GM12878 (cell line): ENCODE results near the gene ZC3H10. TPM values are rescaled to one million over a fixed set of nuclear protein-coding genes. Genes with fewer than 3 reads are reported as not detected.

Experiments used
- ATAC-seq: fragments of 200-7000 bp; cut with Tn5 transposase; 3 replicates; pipeline ENCODE4 v1.9.1; 2020; ENCODE audit warnings: mild to moderate bottlenecking, moderate library complexity
- BruUV-seq: library from RNA; stranded (reverse); fragments of 400-500 nt; replicated peaks from 2 replicates; lab custom pipeline; 2021; lab: Mats Ljungman, UMichigan
- CTCF ChIA-PET: fragments of 300-600 bp; sonication (Branson Sonifier 250); formaldehyde crosslinking; extraction: SDS; loops from one replicate; lab custom pipeline; 2021; ENCODE audit warnings: inconsistent platforms; lab: Yijun Ruan, JAX
- POLR2A ChIA-PET: fragments of 350-600 bp; formaldehyde crosslinking; extraction: SDS; loops from one replicate; lab custom pipeline; 2021; ENCODE audit warnings: inconsistent platforms; lab: Charles Lee
- RAD21 ChIA-PET: fragments of 300-600 bp; sonication (Branson Sonifier 250); formaldehyde crosslinking; loops from one replicate; lab custom pipeline; 2023; ENCODE audit warnings: antibody characterized with exemption; ENCODE audit not compliant: unreplicated experiment; lab: Charles Lee
- SMC1A ChIA-PET: fragments of 300-600 bp; sonication (Branson Sonifier 250); formaldehyde crosslinking; loops from one replicate; lab custom pipeline; 2023; ENCODE audit not compliant: unreplicated experiment, uncharacterized antibody; lab: Charles Lee
- DNase-seq: peaks from one replicate; pipeline ENCODE4 v3.0.0-alpha.2; 2011; ENCODE audit warnings: low read depth, low spot score
- FAIRE-seq: peaks from 3 replicates; lab custom pipeline; 2011; peaks lifted over from hg19 to GRCh38; lab: Jason Lieb, UNC
- H2AFZ ChIP-seq: 2 replicates; pipeline ENCODE4 v1.6.0; 2011; ENCODE audit warnings: low read depth, low read length, control low read depth; ENCODE audit not compliant: control insufficient read depth
- H3K27ac ChIP-seq: 2 replicates; pipeline ENCODE4 v1.5.1; 2011; ENCODE audit warnings: control low read depth; ENCODE audit not compliant: control insufficient read depth, insufficient read depth
- H3K27me3 ChIP-seq, 2 experiments: replicated peaks in 1 of 2; 2 replicates each; pipeline versions ENCODE4 v1.6.0 to v1.6.1; 2011; ENCODE audit warnings: low read length in 1 of 2; ENCODE audit not compliant: control insufficient read depth in 2 of 2, insufficient read depth in 2 of 2
- H3K36me3 ChIP-seq, 2 experiments: 2 replicates each; pipeline ENCODE4 v1.5.1; 2011; ENCODE audit warnings: low read length in 1 of 2; ENCODE audit not compliant: control insufficient read depth in 2 of 2, insufficient read depth in 2 of 2
- H3K4me1 ChIP-seq: 2 replicates; pipeline ENCODE4 v1.6.1; 2011; ENCODE audit warnings: mild to moderate bottlenecking, low read length, moderate library complexity, mixed read lengths; ENCODE audit not compliant: control insufficient read depth, insufficient read depth
- H3K4me2 ChIP-seq: 2 replicates; pipeline ENCODE4 v1.6.0; 2011; ENCODE audit warnings: control low read depth; ENCODE audit not compliant: control insufficient read depth, insufficient read depth
- H3K4me3 ChIP-seq: fragments of 200-600 bp; sonication (generic); 2 replicates; pipeline ENCODE4 v1.5.1; 2016
- H3K79me2 ChIP-seq: 2 replicates; pipeline ENCODE4 v1.6.0; 2011; ENCODE audit warnings: low read length; ENCODE audit not compliant: control insufficient read depth, insufficient read depth
- H3K9ac ChIP-seq: 2 replicates; pipeline ENCODE4 v1.8.0; 2011; ENCODE audit warnings: low read length, control low read depth, mixed read lengths; ENCODE audit not compliant: control insufficient read depth, insufficient read depth
- H3K9me3 ChIP-seq: replicated peaks from 3 replicates; pipeline ENCODE4 v1.5.1; 2011; ENCODE audit warnings: mild to moderate bottlenecking, low read length; ENCODE audit not compliant: control insufficient read depth, insufficient read depth
- H4K20me1 ChIP-seq: 2 replicates; pipeline ENCODE4 v1.6.0; 2011; ENCODE audit not compliant: control insufficient read depth, insufficient read depth
- CHD1 ChIP-seq: IDR thresholded peaks from 2 replicates; pipeline ENCODE4 v1.6.1; 2012; ENCODE audit warnings: low read depth, low read length, improper control_type of control experiment
- ESRRA ChIP-seq: IDR thresholded peaks from 2 replicates; pipeline ENCODE4 v1.6.1; 2012; ENCODE audit warnings: mild to moderate bottlenecking, low read length, improper control_type of control experiment
- GABPA ChIP-seq: IDR thresholded peaks from 2 replicates; pipeline ENCODE4 v1.6.1; 2014; ENCODE audit warnings: antibody characterized with exemption, low read depth, mild to moderate bottlenecking, inconsistent platforms
- IRF4 ChIP-seq: IDR thresholded peaks from 2 replicates; pipeline ENCODE4 v1.6.1; 2011; ENCODE audit warnings: low read depth, low read length
- KLF5 ChIP-seq: fragments of 450-650 bp; IDR thresholded peaks from 2 replicates; pipeline ENCODE4 v1.6.1; 2014; ENCODE audit warnings: mild to moderate bottlenecking; ENCODE audit not compliant: partially characterized antibody
- MTA2 ChIP-seq: fragments of 450-650 bp; IDR thresholded peaks from 2 replicates; pipeline ENCODE4 v1.6.1; 2016; ENCODE audit warnings: low read depth, mild to moderate bottlenecking, moderate library complexity
- PAX8 ChIP-seq: fragments of 450-650 bp; IDR thresholded peaks from 2 replicates; pipeline ENCODE4 v1.6.1; 2017; ENCODE audit warnings: mild to moderate bottlenecking, moderate library complexity
- RAD21 ChIP-seq: IDR thresholded peaks from 2 replicates; pipeline ENCODE4 v1.6.1; 2011; ENCODE audit warnings: mild to moderate bottlenecking, low read depth, low read length, moderate library complexity; ENCODE audit not compliant: insufficient read depth
- RUNX3 ChIP-seq: IDR thresholded peaks from 2 replicates; pipeline ENCODE4 v1.6.1; 2012; ENCODE audit warnings: low read length, inconsistent platforms
- SMAD1 ChIP-seq: fragments of 450-650 bp; IDR thresholded peaks from 2 replicates; pipeline ENCODE4 v1.6.1; 2018; ENCODE audit warnings: mild to moderate bottlenecking, low read depth; ENCODE audit not compliant: partially characterized antibody
- ZBED1 ChIP-seq: IDR thresholded peaks from 2 replicates; pipeline ENCODE4 v1.6.1; 2016; ENCODE audit warnings: borderline replicate concordance
- ZNF384 ChIP-seq: IDR thresholded peaks from 2 replicates; pipeline ENCODE4 v1.6.1; 2012; ENCODE audit warnings: low read depth, mild to moderate bottlenecking, low read length, improper control_type of control experiment, borderline replicate concordance
- WGBS: methylation state at CpG from one replicate; pipeline ENCODE4 v1.1.6; 2016; ENCODE audit warnings: low lambda C conversion rate; ENCODE audit not compliant: insufficient replicate concordance, insufficient coverage; ENCODE audit errors: missing lambda C conversion rate; 5-methylcytosine and 5-hydroxymethylcytosine counted together
- in situ Hi-C: fragments of 300-500 bp; cut with MboI; formaldehyde crosslinking; loops from 9 replicates; pipeline ENCODE4 v1.14.3; 2018; ENCODE audit warnings: mixed read lengths
- intact Hi-C: fragments of 100-400 bp; cut with micrococcal nuclease; formaldehyde crosslinking; loops from one replicate; pipeline ENCODE4 v1.14.2; 2022; ENCODE audit not compliant: unreplicated experiment
- polyA plus RNA-seq, 11 experiments: library from polyadenylated mRNA; depleted of rRNA in 4 of 11; unstranded in 6 of 11; stranded (reverse) in 5 of 11; fragments of >200 nt; fragmentation: Nextera tagmentation in 4 of 11; fragmentation: Illumina TruSeq in 1 of 11; extraction: Ambion mirVana in 4 of 11; extraction: Trizol in 1 of 11; gene quantifications; 1 replicate in 1 of 11; 2 replicates in 10 of 11; pipeline versions ENCODE4 v1.2.1 to v1.2.3, GENCODE V29; 2011 to 2016; ENCODE audit warnings: inconsistent platforms in 2 of 11, missing spikeins in 2 of 11, low read depth in 1 of 11
- total RNA-seq, 4 experiments: library from RNA; depleted of rRNA in 3 of 4; stranded (reverse); fragments of >200 nt in 3 of 4; fragmentation: Illumina TruSeq in 1 of 4; extraction: Trizol in 1 of 4; gene quantifications; 2 replicates each; pipeline versions ENCODE4 v1.2.1 to v1.2.3, GENCODE V29; 2013 to 2021
- TF ChIP-seq, protein P1 (sequence below): fragments of 450-650 bp; IDR thresholded peaks from 2 replicates; pipeline ENCODE4 v1.6.1; 2017; ENCODE audit warnings: mild to moderate bottlenecking, moderate library complexity
- TF ChIP-seq, protein P2 (sequence below): IDR thresholded peaks from 2 replicates; pipeline ENCODE4 v1.6.1; 2012; ENCODE audit warnings: mild to moderate bottlenecking, low read depth, low read length
- TF ChIP-seq, protein P3 (sequence below): fragments of 450-650 bp; formaldehyde crosslinking; IDR thresholded peaks from 2 replicates; pipeline ENCODE4 v1.4.0; 2022; ENCODE audit warnings: mild to moderate bottlenecking, moderate library complexity

ZC3H10 gene
- total and polyA plus RNA-seq, 10 of the 15 experiments (the other 5 are each of a cell fraction or from before 2014, with no cell fraction given), result 0.56 to 6.4 (median 3.7) TPM

DNA sequence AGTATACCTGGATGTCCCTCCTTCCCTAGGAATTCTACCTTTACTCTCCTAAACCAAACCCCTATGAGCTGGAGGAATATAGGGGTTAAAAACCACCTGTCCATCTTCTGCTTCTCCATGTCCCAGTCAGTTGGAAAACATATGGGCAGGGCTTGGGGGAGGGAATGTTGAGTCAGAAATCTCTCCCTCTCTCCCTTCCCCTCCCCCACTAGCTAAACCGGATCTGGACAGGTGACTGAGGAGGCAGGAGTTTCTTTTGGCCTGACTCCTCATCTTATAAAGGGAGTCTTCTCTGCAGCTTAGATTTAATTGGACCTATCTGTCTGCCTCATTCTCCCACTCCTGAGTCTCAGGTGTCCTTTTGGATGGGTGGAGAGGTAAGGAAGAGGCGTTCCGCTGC is 32.0 kb upstream of the ZC3H10 start:
- ChIA-PET POLR2A (interaction anchor here (0.9 kb wide), 1 partner anchor 352 kb away, joined by 3 read pairs; no protein-coding TSS in a partner anchor), SMC1A (no interaction called here), CTCF (interaction anchor here (0.5 to 2.0 kb wide), 6 partner anchors 18 to 104 kb away, joined by 3 to 6 read pairs (median 4); partner anchors contain the start of gene SMARCC2), RAD21 (interaction anchor here (1.0 kb wide), 1 partner anchor 33 kb away, joined by 3 read pairs; no protein-coding TSS in a partner anchor)
- in situ Hi-C loops, result no loop called here
- no peaks in the 10 kb centered on the region for H3K36me3 ChIP-seq
- H3K4me3 ChIP-seq, result no peak overlapping the region
- ATAC-seq (no peak), FAIRE-seq (no peak), DNase-seq (no peak)
- no peak overlapping the region for H3K27ac ChIP-seq
- no peak overlapping the region for H3K4me2 ChIP-seq
- H3K9me3 ChIP-seq, result no peaks in the 10 kb centered on the region
- H2AFZ ChIP-seq, result no peak overlapping the region
- peaks cover 3 to 4% of the 10 kb centered on the region in 2 experiments; a peak in 3 of 4 replicates for H3K27me3 ChIP-seq
- no peaks in the 10 kb centered on the region for H4K20me1 ChIP-seq
- no peaks in the 10 kb centered on the region for H3K79me2 ChIP-seq
- H3K9ac ChIP-seq, result no peak overlapping the region
- BruUV-seq, result no TSS peak
- intact Hi-C loops, result no loop called here
- WGBS, result 81% methylated on average over 3 of the region's 3 CpGs
- no peaks in the 10 kb centered on the region for H3K4me1 ChIP-seq
- TF ChIP-seq ZNF384 (no peak), PAX8 (no peak), RUNX3 (no peak), KLF5 (no peak), CHD1 (no peak), ZBED1 (no peak), ESRRA (no peak), SMAD1 (no peak), RAD21 (no peak), IRF4 (no peak), MTA2 (no peak), GABPA (no peak)
- TF ChIP-seq, protein P1, sequence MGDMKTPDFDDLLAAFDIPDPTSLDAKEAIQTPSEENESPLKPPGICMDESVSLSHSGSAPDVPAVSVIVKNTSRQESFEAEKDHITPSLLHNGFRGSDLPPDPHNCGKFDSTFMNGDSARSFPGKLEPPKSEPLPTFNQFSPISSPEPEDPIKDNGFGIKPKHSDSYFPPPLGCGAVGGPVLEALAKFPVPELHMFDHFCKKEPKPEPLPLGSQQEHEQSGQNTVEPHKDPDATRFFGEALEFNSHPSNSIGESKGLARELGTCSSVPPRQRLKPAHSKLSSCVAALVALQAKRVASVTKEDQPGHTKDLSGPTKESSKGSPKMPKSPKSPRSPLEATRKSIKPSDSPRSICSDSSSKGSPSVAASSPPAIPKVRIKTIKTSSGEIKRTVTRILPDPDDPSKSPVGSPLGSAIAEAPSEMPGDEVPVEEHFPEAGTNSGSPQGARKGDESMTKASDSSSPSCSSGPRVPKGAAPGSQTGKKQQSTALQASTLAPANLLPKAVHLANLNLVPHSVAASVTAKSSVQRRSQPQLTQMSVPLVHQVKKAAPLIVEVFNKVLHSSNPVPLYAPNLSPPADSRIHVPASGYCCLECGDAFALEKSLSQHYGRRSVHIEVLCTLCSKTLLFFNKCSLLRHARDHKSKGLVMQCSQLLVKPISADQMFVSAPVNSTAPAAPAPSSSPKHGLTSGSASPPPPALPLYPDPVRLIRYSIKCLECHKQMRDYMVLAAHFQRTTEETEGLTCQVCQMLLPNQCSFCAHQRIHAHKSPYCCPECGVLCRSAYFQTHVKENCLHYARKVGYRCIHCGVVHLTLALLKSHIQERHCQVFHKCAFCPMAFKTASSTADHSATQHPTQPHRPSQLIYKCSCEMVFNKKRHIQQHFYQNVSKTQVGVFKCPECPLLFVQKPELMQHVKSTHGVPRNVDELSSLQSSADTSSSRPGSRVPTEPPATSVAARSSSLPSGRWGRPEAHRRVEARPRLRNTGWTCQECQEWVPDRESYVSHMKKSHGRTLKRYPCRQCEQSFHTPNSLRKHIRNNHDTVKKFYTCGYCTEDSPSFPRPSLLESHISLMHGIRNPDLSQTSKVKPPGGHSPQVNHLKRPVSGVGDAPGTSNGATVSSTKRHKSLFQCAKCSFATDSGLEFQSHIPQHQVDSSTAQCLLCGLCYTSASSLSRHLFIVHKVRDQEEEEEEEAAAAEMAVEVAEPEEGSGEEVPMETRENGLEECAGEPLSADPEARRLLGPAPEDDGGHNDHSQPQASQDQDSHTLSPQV, result no peak
- TF ChIP-seq, protein P2, sequence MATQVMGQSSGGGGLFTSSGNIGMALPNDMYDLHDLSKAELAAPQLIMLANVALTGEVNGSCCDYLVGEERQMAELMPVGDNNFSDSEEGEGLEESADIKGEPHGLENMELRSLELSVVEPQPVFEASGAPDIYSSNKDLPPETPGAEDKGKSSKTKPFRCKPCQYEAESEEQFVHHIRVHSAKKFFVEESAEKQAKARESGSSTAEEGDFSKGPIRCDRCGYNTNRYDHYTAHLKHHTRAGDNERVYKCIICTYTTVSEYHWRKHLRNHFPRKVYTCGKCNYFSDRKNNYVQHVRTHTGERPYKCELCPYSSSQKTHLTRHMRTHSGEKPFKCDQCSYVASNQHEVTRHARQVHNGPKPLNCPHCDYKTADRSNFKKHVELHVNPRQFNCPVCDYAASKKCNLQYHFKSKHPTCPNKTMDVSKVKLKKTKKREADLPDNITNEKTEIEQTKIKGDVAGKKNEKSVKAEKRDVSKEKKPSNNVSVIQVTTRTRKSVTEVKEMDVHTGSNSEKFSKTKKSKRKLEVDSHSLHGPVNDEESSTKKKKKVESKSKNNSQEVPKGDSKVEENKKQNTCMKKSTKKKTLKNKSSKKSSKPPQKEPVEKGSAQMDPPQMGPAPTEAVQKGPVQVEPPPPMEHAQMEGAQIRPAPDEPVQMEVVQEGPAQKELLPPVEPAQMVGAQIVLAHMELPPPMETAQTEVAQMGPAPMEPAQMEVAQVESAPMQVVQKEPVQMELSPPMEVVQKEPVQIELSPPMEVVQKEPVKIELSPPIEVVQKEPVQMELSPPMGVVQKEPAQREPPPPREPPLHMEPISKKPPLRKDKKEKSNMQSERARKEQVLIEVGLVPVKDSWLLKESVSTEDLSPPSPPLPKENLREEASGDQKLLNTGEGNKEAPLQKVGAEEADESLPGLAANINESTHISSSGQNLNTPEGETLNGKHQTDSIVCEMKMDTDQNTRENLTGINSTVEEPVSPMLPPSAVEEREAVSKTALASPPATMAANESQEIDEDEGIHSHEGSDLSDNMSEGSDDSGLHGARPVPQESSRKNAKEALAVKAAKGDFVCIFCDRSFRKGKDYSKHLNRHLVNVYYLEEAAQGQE, result no peak
- TF ChIP-seq, protein P3, sequence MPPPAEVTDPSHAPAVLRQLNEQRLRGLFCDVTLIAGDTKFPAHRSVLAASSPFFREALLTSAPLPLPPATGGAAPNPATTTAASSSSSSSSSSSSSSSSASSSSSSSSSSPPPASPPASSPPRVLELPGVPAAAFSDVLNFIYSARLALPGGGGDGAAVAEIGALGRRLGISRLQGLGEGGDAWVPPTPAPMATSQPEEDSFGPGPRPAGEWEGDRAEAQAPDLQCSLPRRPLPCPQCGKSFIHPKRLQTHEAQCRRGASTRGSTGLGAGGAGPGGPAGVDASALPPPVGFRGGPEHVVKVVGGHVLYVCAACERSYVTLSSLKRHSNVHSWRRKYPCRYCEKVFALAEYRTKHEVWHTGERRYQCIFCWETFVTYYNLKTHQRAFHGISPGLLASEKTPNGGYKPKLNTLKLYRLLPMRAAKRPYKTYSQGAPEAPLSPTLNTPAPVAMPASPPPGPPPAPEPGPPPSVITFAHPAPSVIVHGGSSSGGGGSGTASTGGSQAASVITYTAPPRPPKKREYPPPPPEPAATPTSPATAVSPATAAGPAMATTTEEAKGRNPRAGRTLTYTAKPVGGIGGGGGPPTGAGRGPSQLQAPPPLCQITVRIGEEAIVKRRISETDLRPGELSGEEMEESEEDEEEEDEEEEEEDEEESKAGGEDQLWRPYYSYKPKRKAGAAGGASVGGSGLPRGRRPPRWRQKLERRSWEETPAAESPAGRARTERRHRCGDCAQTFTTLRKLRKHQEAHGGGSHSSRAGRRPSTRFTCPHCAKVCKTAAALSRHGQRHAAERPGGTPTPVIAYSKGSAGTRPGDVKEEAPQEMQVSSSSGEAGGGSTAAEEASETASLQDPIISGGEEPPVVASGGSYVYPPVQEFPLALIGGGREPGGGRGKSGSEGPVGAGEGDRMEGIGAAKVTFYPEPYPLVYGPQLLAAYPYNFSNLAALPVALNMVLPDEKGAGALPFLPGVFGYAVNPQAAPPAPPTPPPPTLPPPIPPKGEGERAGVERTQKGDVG (CRISPR knock-in tag), result no peak
